OCI-M1 (cell line): Measurements from ENCODE around the gene PRKAG1.

Experiments
- DNase-seq: peaks from one replicate; lab custom pipeline; 2025; lab: John Stamatoyannopoulos, UW

The PRKAG1 gene

GRCh38 chr12:49010092-49010668 lies 8.4 kb downstream of the PRKAG1 start:
- DNase-seq: no peak

DNA sequence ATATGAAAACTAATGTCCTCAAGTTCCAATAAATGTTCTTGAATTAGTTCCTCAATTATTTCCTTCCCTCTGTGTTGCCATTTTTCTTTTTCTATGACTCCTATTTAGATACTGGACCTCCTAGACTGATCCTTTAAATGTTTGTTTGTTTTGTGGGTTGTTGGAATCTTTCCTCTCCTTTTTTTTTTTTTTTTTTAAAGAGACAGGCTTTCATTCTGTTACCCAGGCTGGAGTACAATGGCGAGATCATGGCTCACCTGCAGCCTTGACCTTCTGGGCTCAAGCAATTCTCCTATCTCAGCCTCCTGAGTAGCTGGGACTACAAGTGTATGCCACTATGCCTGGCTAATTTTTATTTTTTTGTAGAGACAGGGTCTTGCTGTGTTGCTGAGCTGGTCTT lies 9.6 kb downstream of the PRKAG1 start:
- DNase-seq: no peak

GRCh38 chr12:49000346-49000745 lies 18.2 kb downstream of the PRKAG1 start:
- no peak for DNase-seq

GRCh38 chr12:48999371-49000131 lies 19.0 kb downstream of the PRKAG1 start, which contains the start of gene DDN:
Gene DDN, minus strand, starts transcription at chr12:48999375. Its CDS starts 88 bp downstream, at chr12:48999287.
- DNase-seq: peak; percentile 80

GRCh38 chr12:48998497-48999353 lies 19.9 kb downstream of the PRKAG1 start:
- DNase-seq: peak; percentile 62

DNA sequence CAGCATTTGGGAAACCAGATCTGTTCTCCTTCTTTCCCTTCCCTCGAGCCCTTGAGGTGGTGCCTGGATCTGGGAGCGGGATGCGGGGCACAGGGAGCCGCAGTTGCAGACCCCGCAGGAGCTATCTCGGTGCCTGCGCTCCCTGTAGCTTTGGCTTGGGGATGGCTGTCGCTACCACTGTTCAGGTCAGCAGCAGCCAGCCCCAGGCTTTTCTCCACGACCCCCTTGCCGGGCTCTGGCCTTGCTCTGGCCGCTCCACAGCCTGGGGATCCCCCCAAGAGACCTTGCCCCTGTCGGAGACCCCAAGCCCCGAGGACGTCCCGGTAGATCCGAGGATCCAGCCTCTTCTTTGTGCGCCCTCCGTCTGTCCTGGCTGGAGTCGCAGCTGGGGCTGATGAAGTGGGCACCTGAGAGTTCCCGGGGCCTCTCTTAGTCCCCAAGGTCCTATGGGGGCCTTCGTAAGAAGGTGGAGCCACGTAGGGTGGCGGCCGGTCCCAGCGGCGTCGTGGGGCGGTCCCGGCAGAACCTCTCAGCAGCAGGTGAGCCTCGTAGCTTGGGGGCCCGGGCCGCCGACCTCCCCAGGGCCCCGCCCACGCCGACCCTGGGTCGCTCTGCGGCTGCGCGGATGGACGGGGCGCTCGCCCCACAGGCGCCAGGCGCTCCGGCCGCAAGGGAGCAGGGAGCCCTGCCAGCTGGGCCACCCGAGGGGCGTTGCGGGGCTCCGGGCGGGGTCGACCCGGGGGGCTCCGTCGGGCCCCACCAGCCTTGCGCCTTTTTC lies 20.7 kb downstream of the PRKAG1 start:
- no peak for DNase-seq

DNA sequence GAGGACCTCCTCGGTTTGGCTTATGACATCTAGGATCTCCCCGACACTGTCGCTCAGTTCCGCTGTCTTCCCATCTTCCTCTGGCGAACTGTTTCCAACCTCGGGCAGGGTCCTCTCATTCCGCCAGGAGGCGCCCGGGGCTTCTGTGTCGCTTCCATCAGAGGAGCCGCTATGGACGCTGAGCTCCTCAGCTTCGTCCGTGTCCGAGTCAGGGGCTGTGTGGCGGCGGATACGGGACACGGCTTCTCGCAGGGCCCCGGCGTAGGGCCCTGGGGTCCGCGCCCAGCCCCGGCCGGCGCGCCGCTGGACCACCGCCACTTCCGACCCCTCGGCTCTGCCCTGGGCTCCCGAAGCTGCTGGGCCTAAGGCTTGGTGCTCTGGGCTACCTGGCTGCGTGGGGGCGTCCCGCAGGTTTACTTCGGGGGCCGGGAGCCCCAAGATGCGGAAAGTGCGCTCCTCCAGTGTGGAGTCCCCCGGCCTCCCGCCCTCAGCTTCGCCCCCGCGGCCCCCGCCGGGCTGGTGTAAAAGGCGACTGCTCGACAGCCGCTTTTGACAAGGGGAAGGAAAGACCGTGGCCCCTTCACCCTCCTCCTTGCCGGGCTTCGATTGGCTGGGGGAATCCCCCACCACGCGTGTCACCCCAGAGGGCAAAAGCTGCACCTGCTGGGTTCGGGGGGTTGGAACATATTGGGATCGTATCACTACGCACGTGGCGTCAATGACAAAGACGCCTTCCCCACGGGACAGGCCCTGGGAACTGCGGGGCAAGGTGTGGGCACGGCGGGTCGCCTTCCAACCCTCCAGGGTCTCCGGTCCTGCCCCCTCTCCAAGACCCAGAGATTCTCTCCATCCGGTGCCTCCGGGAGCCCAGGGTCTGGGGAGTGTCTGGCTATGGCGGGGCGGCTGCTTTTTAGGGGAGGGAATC lies 21.5 kb downstream of the PRKAG1 start:
- DNase-seq: peak; percentile 86

- DNase-seq: peak; percentile 65
Observed at GRCh38 chr12:48995086-48995879, 23.3 kb downstream of the PRKAG1 start.

- DNase-seq: no peak
Observed at GRCh38 chr12:48994224-48995085, 24.1 kb downstream of the PRKAG1 start.

- DNase-seq: no peak
Observed at GRCh38 chr12:48993787-48994186, 24.8 kb downstream of the PRKAG1 start.

GRCh38 chr12:48991247-48992050 lies 27.1 kb downstream of the PRKAG1 start:
- no peak for DNase-seq

DNA sequence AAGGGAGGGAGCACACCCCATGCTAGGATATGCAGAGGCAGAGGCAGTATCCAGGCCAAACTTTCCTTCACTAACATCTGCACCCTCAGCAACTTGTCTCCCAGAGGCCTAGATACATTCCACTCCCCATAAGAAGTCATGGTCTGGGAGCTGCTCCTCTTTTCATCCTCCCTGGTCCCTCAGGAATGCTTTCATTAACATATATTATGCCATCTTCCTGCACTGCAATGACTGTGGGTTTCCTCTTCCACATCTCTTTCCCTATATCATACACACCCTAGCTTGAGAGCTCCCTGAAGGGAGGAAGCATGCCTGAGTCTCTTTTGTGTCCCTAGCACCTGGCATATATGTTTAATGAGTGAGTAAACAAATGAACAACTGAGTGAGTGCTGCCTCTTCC lies 28.0 kb downstream of the PRKAG1 start:
- DNase-seq: no peak

DNA sequence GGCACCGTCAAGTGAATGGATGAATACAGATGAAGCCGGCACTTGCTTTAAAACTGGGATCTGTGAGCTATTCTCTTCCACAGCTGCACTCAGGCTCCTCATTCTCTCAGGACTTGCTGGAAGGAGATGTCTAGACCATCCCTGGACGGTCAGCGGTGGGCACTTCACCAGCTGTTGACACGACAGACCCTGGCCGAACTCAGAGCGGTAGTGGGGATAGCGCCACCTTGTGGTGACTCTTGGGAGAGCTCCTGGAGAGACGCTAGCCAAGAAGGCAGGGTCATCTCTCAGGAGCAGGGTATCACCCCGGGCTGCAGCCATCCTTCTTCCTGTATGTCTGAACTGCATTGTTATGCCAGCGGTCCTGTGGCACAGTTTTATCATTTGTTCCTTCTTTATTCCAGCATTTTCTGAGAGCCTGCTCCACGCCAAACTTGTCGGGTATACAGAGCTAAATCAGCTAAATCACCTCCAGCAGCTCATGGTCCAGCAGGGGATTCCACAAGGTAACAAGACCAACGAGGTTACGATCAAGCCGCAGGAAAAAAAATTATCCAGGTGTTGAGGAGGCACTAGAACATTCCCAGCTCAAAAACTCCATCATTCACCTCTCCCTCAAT lies 30.4 kb downstream of the PRKAG1 start:
- DNase-seq: peak; percentile 84

DNA sequence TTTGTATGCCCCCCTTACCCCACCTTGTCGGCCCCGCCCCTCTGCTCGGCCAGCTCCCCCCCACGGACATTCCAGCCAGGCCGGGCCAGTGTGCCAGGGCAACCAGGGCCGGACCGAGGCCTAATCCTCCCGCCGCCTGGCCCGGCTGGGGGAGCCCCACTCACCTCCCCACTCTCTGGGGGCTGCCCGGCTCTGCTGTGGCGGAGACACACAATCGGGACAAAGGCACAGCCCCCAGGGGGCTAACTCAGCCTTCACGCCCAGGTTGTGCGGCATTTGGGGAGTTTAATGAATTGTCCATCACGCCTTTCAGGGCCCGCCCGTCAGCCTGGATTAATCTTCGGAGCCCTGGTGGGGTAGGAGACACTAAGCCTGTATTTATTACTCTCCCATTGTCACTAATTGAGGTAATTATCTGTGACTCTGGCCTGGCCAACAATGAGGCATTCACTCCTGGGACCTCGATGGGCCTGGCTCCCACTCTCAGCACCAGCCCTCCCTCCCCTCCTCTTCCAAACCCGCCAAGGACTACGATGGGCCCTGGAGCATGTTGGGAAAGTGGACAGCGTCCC lies 31.8 kb downstream of the PRKAG1 start:
- no peak for DNase-seq

- no peak for DNase-seq
Observed at GRCh38 chr12:48985901-48986300, 32.7 kb downstream of the PRKAG1 start.

GRCh38 chr12:48985475-48985897 lies 33.1 kb downstream of the PRKAG1 start:
- no peak for DNase-seq

DNA sequence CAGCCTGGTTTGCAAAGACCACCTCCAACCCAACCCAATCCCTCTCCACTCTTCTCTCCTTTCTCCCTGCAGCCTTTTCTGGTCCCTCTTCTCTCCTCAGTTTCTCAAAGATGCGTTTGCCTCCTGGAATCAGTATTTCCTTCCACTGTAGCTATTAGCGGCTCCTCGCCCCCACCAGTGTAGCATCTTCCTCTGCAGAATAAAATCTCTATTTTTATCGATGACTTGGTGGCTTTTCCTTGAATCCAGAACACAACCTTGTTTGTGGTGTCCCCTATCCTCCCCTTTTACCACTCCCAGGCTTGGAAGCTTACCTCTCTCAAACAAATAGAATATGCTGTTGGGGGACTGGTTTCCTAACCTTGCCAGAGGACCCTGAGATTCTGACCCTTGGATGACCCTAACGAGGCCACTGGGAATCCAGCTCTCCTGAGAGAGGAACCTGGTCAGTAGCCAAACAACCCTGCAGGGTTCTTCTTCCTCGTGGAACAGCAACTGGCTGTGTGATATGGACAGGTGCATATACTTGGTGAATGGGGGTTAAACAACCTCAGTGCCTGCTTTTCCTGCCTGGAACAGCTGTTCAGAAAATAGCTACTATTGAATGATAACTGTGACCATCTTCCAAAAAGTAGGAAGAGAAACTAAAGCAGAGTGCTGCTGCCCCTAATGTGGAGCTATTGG lies 36.0 kb downstream of the PRKAG1 start:
- DNase-seq: no peak
